Measurements from ENCODE around the gene VWA8.

Gene VWA8

DNA sequence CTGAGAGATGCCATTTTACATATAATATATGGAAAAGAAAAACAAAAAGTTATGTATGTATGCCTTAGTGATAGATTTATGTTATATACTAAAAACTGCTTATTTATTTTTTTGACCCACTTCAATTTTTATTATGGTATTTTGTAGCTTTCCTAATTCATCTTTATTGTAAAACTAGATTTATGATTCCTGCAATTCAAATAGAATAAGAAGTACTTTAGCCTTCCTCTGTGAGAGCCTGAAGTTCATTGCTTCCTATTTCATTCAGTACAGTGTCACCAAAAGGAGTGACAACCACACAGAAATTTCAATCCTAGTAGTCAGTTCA lies 345.4 kb downstream of the VWA8 start:
- TF ChIP-seq, protein P1, sequence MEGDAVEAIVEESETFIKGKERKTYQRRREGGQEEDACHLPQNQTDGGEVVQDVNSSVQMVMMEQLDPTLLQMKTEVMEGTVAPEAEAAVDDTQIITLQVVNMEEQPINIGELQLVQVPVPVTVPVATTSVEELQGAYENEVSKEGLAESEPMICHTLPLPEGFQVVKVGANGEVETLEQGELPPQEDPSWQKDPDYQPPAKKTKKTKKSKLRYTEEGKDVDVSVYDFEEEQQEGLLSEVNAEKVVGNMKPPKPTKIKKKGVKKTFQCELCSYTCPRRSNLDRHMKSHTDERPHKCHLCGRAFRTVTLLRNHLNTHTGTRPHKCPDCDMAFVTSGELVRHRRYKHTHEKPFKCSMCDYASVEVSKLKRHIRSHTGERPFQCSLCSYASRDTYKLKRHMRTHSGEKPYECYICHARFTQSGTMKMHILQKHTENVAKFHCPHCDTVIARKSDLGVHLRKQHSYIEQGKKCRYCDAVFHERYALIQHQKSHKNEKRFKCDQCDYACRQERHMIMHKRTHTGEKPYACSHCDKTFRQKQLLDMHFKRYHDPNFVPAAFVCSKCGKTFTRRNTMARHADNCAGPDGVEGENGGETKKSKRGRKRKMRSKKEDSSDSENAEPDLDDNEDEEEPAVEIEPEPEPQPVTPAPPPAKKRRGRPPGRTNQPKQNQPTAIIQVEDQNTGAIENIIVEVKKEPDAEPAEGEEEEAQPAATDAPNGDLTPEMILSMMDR (IDR thresholded peaks at IDR 0.05; ENCODE audit: low read depth, low read length) = no peak

DNA sequence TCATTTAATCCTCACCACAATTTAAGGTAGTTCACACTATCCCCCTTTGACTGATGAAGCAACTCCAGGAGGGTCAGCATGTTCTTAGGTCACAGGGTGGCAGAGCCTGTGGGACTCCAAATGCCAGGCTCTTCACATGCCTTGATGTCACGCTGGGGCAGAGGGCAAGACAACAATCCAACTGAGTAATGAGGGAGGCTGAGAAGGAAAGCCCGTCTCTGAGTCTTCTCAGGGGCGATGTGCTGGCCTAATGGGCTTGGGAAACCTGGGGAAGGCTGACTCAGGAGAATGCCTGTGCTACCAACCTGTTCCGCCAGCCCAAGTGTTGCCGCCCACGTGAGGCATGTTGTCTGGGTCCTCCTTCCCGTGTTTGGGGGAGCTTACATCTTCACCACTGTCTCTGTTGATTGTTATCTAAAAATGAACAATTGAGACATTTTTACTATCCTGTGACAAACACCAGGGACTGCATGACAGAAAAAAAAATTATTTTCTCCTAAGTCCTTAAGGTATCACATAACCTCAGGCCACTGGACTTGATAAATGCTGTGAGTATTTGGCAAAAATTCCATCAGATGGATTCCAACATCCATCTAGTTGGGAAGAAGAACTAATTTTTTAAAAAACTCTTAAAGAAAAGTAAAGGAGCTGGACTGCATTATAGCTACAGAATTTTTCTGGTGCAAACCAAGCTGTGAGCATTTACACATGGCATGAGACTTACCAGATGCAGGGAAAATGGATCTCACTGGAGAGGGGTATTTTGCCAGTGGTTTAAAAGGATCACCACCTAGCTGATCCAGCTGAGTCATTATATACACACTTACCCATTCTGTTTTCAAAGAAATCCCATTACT lies 346.0 kb downstream of the VWA8 start:
- no peak overlapping the region for H3K4me3 ChIP-seq (ENCODE audit: low read depth, low read length)
- TF ChIP-seq, protein P1 (IDR thresholded peaks at IDR 0.05; ENCODE audit: low read depth, low read length) = no peak
- no peaks in the 10 kb centered on the region for H3K27me3 ChIP-seq
- DNase-seq = no peak
- H3K9me3 ChIP-seq = no peaks in the 10 kb centered on the region
- no peaks in the 10 kb centered on the region for H3K4me1 ChIP-seq
- H3K36me3 ChIP-seq = peaks cover 27% of the 10 kb centered on the region

More for the DNA sequence above, 345.4 kb downstream of the VWA8 start:
- no peak for DNase-seq
- no peaks in the 10 kb centered on the region for H3K9me3 ChIP-seq
- H3K27me3 ChIP-seq = no peaks in the 10 kb centered on the region
- H3K4me1 ChIP-seq = no peaks in the 10 kb centered on the region
- peaks cover 26% of the 10 kb centered on the region for H3K36me3 ChIP-seq
- no peak overlapping the region for H3K4me3 ChIP-seq (ENCODE audit: low read depth, low read length)

DNA sequence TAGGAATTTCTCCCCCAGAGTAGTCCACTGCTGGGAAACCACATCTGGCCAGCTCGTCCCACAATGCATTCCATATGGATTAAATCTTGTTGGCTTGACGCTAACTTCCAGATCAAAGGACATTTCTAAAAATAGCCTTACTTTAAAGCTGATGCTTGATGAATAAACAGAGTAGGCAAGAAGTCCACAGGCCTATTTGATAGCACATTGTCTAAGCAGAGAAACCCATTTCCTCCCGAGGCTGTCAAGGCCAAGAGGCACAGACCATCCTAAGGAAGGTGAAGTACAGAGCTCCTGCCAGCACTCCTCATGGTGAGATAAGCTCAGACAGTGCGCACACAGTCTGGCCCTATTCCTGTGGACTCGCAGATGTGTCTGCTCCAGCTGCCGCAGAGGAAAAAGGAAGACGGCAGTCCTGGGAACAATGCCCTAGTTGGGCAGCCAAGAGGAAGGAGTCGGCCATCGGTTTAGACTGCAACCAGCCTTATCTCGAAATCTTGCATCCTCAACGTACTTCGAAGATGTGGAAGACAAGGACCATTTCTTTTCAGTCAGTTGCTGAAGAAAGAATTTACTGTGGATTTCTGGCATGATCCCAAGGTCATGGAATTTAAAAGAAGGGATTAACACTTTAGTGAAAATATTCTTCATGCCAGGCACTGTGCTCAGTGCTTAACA lies 346.8 kb downstream of the VWA8 start:
- Histone ChIP-seq H3K27me3 (no peaks in the 10 kb centered on the region), H3K9me3 (no peaks in the 10 kb centered on the region), H3K4me3 (ENCODE audit: low read depth, low read length) (no peak overlapping the region), H3K36me3 (peaks cover 27% of the 10 kb centered on the region), H3K4me1 (no peaks in the 10 kb centered on the region; the same call in 1 of the 2 replicates)
- TF ChIP-seq, protein P1 (IDR thresholded peaks at IDR 0.05; ENCODE audit: low read depth, low read length) = no peak
- DNase-seq = no peak

DNA sequence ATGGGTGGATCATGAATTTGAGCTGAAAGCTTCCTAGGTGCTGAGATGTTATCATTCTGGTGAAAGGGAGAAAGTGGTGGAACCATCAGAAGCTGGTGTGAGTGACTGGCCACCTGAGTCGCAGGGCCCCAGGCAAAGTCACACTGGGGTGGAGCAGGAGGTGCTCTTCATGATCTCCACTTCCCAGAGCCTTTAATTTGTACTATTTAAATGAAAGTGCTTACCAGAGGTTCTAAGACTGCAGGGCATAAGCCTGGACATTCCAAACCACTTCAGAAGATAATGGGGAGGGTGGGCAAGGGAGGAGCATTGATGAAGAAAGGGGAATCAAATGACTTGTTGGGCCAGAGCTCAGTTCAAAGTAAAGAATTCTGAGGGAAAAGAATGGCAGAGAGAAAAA lies 347.4 kb downstream of the VWA8 start:
- TF ChIP-seq, protein P1 (IDR thresholded peaks at IDR 0.05; ENCODE audit: low read depth, low read length) = no peak
- Histone ChIP-seq H3K4me1 (peaks cover 2% of the 10 kb centered on the region; the same call in 1 of the 2 replicates), H3K4me3 (ENCODE audit: low read depth, low read length) (no peak overlapping the region), H3K27me3 (no peaks in the 10 kb centered on the region), H3K9me3 (no peaks in the 10 kb centered on the region), H3K36me3 (peaks cover 31% of the 10 kb centered on the region)
- DNase-seq = no peak

DNA sequence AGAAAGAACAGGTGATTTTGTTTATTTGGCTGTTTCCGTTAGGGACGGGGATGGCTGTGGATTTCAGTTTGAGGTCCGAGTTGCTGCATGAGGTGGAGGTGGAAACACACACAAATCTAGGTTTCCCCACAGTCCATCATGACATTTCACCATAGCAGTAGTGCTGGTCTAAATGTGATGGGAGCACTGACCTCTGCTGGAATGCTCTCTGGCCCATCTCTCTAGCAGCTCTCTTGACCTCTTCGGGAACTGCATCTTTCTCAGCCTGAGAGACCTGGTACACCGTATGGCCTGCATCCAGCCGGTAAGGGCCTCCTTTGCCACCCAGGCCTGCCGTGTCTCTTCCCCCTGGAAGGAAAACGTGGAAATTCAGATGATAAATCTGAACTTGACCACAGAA lies 349.5 kb downstream of the VWA8 start:
- H3K9me3 ChIP-seq = no peaks in the 10 kb centered on the region
- H3K36me3 ChIP-seq = peaks cover 35% of the 10 kb centered on the region
- no peak for DNase-seq
- TF ChIP-seq, protein P1 (IDR thresholded peaks at IDR 0.05; ENCODE audit: low read depth, low read length) = no peak
- no peaks in the 10 kb centered on the region for H3K27me3 ChIP-seq
- peaks cover 2% of the 10 kb centered on the region; the same call in 1 of the 2 replicates for H3K4me1 ChIP-seq
- no peak overlapping the region for H3K4me3 ChIP-seq (ENCODE audit: low read depth, low read length)

DNA sequence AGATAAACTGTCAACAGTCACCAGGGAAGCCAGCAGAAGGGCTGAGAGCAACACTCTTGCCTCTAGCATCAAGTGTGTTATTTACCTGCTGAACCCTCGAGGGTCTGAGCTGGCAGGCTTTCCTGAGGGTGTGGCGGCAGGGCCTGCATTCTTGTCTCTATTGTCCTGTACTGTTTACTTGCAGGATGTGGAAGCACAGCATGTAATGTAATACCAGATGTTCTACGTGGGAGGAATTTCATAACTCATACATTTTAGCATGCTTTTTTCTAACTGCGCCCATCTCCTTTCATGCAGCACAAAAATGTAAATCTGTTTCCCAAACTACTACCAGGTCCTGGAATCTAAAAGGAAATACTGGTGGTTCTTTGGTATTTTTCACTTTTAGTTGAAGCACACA lies 350.5 kb downstream of the VWA8 start:
- Histone ChIP-seq H3K36me3 (peaks cover 35% of the 10 kb centered on the region), H3K27me3 (no peaks in the 10 kb centered on the region), H3K4me1 (peaks cover 2% of the 10 kb centered on the region; the same call in 1 of the 2 replicates), H3K9me3 (no peaks in the 10 kb centered on the region), H3K4me3 (ENCODE audit: low read depth, low read length) (no peak overlapping the region)
- TF ChIP-seq, protein P1 (IDR thresholded peaks at IDR 0.05; ENCODE audit: low read depth, low read length) = no peak
- DNase-seq = no peak
